NT2/D1 (cell line): ENCODE measurements around the gene ZBTB7A.
A peak's percentile ranks its signal among the peaks of the same experiment; 100 is the strongest.

Experiments used
- DNase-seq: peaks from one replicate; pipeline ENCODE4 v3.0.0-alpha.2; 2011; ENCODE audit warnings: low read depth, low spot score
- H3K27me3 ChIP-seq: 2 replicates; pipeline ENCODE4 v1.6.0; 2011; ENCODE audit warnings: mild to moderate bottlenecking; ENCODE audit not compliant: insufficient read length, insufficient read depth
- H3K36me3 ChIP-seq: 2 replicates; pipeline ENCODE4 v1.6.1; 2011; ENCODE audit warnings: mild to moderate bottlenecking, low read length, mixed read lengths; ENCODE audit not compliant: insufficient read depth, insufficient read length
- H3K4me1 ChIP-seq: 2 replicates; pipeline ENCODE4 v1.5.1; 2011; ENCODE audit not compliant: insufficient read depth, insufficient read length
- H3K4me3 ChIP-seq: 2 replicates; pipeline ENCODE4 v1.5.1; 2011; ENCODE audit warnings: low read depth; ENCODE audit not compliant: insufficient read length
- H3K9ac ChIP-seq: 2 replicates; pipeline ENCODE4 v1.6.0; 2011; ENCODE audit warnings: low read depth; ENCODE audit not compliant: insufficient read length
- H3K9me3 ChIP-seq: 2 replicates; pipeline ENCODE4 v1.5.1; 2011; ENCODE audit warnings: mild to moderate bottlenecking, low read length; ENCODE audit not compliant: insufficient read depth
- SUZ12 ChIP-seq: IDR thresholded peaks from 2 replicates; pipeline ENCODE4 v1.6.1; 2011; ENCODE audit not compliant: insufficient read length, insufficient read depth; ENCODE audit errors: extremely low read depth
- YY1 ChIP-seq: IDR thresholded peaks from 2 replicates; pipeline ENCODE4 v1.6.1; 2011; ENCODE audit not compliant: insufficient read length, insufficient read depth
- ZNF274 ChIP-seq: IDR thresholded peaks from 2 replicates; pipeline ENCODE4 v1.6.1; 2011; ENCODE audit warnings: mild to moderate bottlenecking, low read depth, low read length

Gene ZBTB7A

GRCh38 chr19:4083677-4084546, 17.2 kb upstream of the ZBTB7A start:
- peaks cover 19% of the 10 kb centered on the region for H3K4me1 ChIP-seq

GRCh38 chr19:4082172-4082571, 15.5 kb upstream of the ZBTB7A start:
- no peak for DNase-seq
- Histone ChIP-seq H3K4me3 (no peak overlapping the region), H3K9ac (no peak overlapping the region), H3K4me1 (peaks cover 23% of the 10 kb centered on the region), H3K9me3 (no peaks in the 10 kb centered on the region), H3K27me3 (no peaks in the 10 kb centered on the region), H3K36me3 (no peaks in the 10 kb centered on the region)
- TF ChIP-seq ZNF274 (no peak), YY1 (no peak), SUZ12 (no peak)

More at GRCh38 chr19:4083677-4084546, 17.2 kb upstream of the ZBTB7A start:
- no peak for DNase-seq
- no peaks in the 10 kb centered on the region for H3K9me3 ChIP-seq
- TF ChIP-seq ZNF274 (no peak), YY1 (no peak), SUZ12 (no peak)
- no peak overlapping the region for H3K9ac ChIP-seq
- H3K36me3 ChIP-seq = peaks cover 10% of the 10 kb centered on the region
- H3K27me3 ChIP-seq = no peaks in the 10 kb centered on the region
- no peak overlapping the region for H3K4me3 ChIP-seq

GRCh38 chr19:4081441-4082129, 14.9 kb upstream of the ZBTB7A start:
- no peak overlapping the region for H3K9ac ChIP-seq
- H3K27me3 ChIP-seq = no peaks in the 10 kb centered on the region
- no peak for DNase-seq
- H3K4me3 ChIP-seq = no peak overlapping the region
- no peaks in the 10 kb centered on the region for H3K36me3 ChIP-seq
- H3K4me1 ChIP-seq = peaks cover 29% of the 10 kb centered on the region
- no peaks in the 10 kb centered on the region for H3K9me3 ChIP-seq
- TF ChIP-seq YY1 (no peak), ZNF274 (no peak), SUZ12 (no peak)

GRCh38 chr19:4080473-4080872, 13.8 kb upstream of the ZBTB7A start:
- no peak overlapping the region for H3K9ac ChIP-seq
- peaks cover 25% of the 10 kb centered on the region for H3K4me1 ChIP-seq
- no peaks in the 10 kb centered on the region for H3K9me3 ChIP-seq
- DNase-seq = no peak
- no peaks in the 10 kb centered on the region for H3K36me3 ChIP-seq
- H3K27me3 ChIP-seq = no peaks in the 10 kb centered on the region
- no peak for TF ChIP-seq YY1
- TF ChIP-seq ZNF274 = no peak
- TF ChIP-seq SUZ12 = no peak
- no peak overlapping the region for H3K4me3 ChIP-seq

- DNase-seq = no peak
- H3K4me1 ChIP-seq = peaks cover 17% of the 10 kb centered on the region
- no peak overlapping the region for H3K9ac ChIP-seq
- H3K4me3 ChIP-seq = no peak overlapping the region
- H3K36me3 ChIP-seq = no peaks in the 10 kb centered on the region
- H3K9me3 ChIP-seq = no peaks in the 10 kb centered on the region
- TF ChIP-seq SUZ12 (no peak), ZNF274 (no peak), YY1 (no peak)
- H3K27me3 ChIP-seq = no peaks in the 10 kb centered on the region
These were observed 11.3 kb upstream of the ZBTB7A start for GRCh38 chr19:4077800-4078684.

- TF ChIP-seq YY1 (no peak), ZNF274 (no peak), SUZ12 (no peak)
- Histone ChIP-seq H3K9ac (peak overlapping the region; percentile 57), H3K36me3 (no peaks in the 10 kb centered on the region), H3K4me1 (peaks cover 14% of the 10 kb centered on the region), H3K4me3 (no peak overlapping the region), H3K27me3 (no peaks in the 10 kb centered on the region), H3K9me3 (no peaks in the 10 kb centered on the region)
- DNase-seq = no peak
These were observed 10.3 kb upstream of the ZBTB7A start for GRCh38 chr19:4077007-4077374.

GRCh38 chr19:4075373-4075772, 8.7 kb upstream of the ZBTB7A start:
- H3K27me3 ChIP-seq = no peaks in the 10 kb centered on the region
- peaks cover 13% of the 10 kb centered on the region for H3K4me1 ChIP-seq
- H3K36me3 ChIP-seq = no peaks in the 10 kb centered on the region
- no peak for TF ChIP-seq SUZ12
- TF ChIP-seq YY1 = no peak
- no peak for TF ChIP-seq ZNF274
- no peak overlapping the region for H3K9ac ChIP-seq
- H3K4me3 ChIP-seq = no peak overlapping the region
- H3K9me3 ChIP-seq = no peaks in the 10 kb centered on the region
- DNase-seq = no peak
